Immature natural killer cell (primary cell): ENCODE measurements around the gene MARCOL. TPM values are rescaled to one million over a fixed set of nuclear protein-coding genes. Genes with fewer than 3 reads are reported as not detected.

Experiments used
- DNase-seq, 3 donors: peaks; one replicate each; pipeline ENCODE4 v3.0.0; 2022; ENCODE audit warnings: mixed read lengths in 1 of 3
- H3K27ac Mint-ChIP-seq, 6 donors: one replicate each; pipeline ENCODE4 v1.8.0; 2020; ENCODE audit warnings: mixed read lengths in 6 of 6, mild to moderate bottlenecking in 5 of 6, inconsistent platforms in 4 of 6, moderate library complexity in 3 of 6
- H3K27me3 Mint-ChIP-seq, 3 donors: one replicate each; pipeline ENCODE4 v1.8.0; 2020 to 2021; ENCODE audit warnings: low read depth in 3 of 3, mild to moderate bottlenecking in 3 of 3, mixed read lengths in 3 of 3, moderate library complexity in 3 of 3, inconsistent platforms in 1 of 3
- H3K36me3 Mint-ChIP-seq, 3 donors: one replicate each; pipeline ENCODE4 v1.8.0; 2020; ENCODE audit warnings: mixed read lengths in 3 of 3, inconsistent platforms in 2 of 3, mild to moderate bottlenecking in 2 of 3
- H3K4me1 Mint-ChIP-seq, 2 donors: one replicate each; pipeline ENCODE4 v1.8.0; 2020; ENCODE audit warnings: inconsistent platforms in 2 of 2, mild to moderate bottlenecking in 2 of 2, mixed read lengths in 2 of 2, moderate library complexity in 1 of 2
- H3K4me3 Mint-ChIP-seq, 5 donors: one replicate each; pipeline ENCODE4 v1.8.0; 2020; ENCODE audit warnings: mild to moderate bottlenecking in 5 of 5, mixed read lengths in 5 of 5, inconsistent platforms in 3 of 5, moderate library complexity in 3 of 5
- H3K9me3 Mint-ChIP-seq, 6 donors: one replicate each; pipeline ENCODE4 v1.8.0; 2020; ENCODE audit warnings: mild to moderate bottlenecking in 6 of 6, mixed read lengths in 6 of 6, inconsistent platforms in 4 of 6, moderate library complexity in 3 of 6
- polyA plus RNA-seq, 3 donors: library from polyadenylated mRNA; unstranded; fragments of 300-500 nt; fragmentation: Illumina TruSeq; gene quantifications; one replicate each; pipeline ENCODE4 v1.2.3, GENCODE V29; 2021

Gene MARCOL, protein sequence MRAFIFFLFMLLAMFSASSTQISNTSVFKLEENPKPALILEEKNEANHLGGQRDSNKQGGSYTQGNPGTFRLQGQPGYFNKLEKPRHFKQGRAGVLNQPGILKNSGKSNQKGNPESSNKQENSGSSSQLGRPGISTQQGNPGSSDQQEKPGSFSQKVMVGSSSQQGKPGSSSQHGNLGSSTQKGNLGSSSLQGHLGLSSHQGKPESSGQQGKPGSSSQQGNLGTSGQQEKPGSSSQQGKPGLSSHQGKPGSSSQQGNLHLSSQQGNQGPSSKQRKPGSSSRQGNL
- not detected for polyA plus RNA-seq

DNA sequence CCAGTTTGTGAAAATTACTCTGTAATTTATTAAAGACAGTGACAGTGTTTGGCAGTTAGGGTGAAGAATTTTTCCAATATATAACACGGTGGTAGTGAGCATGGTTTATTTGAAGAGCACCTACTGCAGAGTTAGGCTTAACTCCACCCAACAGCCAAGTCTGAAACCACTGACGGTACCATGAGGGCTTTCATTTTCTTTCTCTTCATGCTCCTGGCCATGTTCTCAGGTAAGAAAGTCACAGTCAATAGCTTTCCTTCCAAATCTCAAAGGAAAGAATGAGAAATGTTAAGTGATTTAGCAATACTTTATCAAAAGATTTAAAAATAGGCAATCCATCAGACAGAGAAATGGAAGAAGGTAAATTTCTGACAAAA is at the start of gene MARCOL:
MARCOL (plus strand) TSS at position 108 of the 377 bp plus-strand sequence; CDS start at position 181, 73 bp downstream.
- H3K27ac Mint-ChIP-seq = no peak within 1 kb of the TSS
- DNase-seq = no peak
- peaks cover 0 to 4% (median 0%) of the 10 kb centered on the region in 6 donors for H3K9me3 Mint-ChIP-seq
- no peak within 1 kb of the TSS for H3K4me3 Mint-ChIP-seq
- H3K4me1 Mint-ChIP-seq = no peaks in the 10 kb centered on the region
- H3K27me3 Mint-ChIP-seq = no peaks in the 10 kb centered on the region
- no peaks in the 10 kb centered on the region for H3K36me3 Mint-ChIP-seq

DNA sequence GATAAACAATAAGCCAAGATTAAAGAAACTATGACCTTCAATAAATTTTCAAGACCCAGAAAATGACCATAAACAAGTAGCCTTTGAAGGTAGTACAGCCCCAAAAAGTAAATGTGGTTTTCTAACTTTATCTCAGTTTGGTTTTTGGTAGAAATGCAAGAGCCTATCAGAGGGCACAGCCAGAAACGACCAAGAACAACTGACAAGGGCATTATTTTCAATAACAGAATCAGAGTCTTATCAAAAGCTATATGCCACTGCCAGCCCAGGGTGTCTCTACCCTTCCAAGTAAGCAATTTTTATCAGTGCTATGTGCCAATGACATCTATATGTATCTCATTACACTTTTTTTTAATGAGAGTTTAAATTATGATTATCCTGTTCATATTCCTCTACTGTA is 47.3 kb upstream of the MARCOL start:
- Mint-ChIP-seq H3K36me3 (no peaks in the 10 kb centered on the region), H3K4me1 (no peaks in the 10 kb centered on the region), H3K27ac (no peak overlapping the region), H3K9me3 (no peaks in the 10 kb centered on the region), H3K4me3 (no peak overlapping the region), H3K27me3 (peaks cover 0 to 3% (median 2%) of the 10 kb centered on the region in 3 donors)
- DNase-seq = no peak

DNA sequence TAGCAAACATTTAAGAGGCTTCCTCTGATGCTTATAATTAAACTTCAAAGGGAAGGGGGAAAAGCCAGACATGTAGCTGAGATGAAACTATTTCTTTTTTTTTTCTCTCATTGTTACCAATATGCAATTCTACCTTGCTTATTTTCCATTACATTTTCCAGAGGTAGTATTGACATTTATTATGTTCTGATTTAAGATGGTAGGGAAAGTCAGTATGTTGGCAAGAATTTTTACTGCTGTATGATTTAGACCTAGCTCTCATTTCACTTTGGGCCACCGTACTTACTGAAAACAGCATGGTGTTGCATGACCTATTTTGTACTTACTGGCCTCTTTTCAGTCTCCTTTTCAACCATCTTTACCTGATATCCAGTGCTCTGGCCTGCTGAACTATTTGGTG is 45.1 kb upstream of the MARCOL start:
- H3K4me1 Mint-ChIP-seq = no peaks in the 10 kb centered on the region
- H3K36me3 Mint-ChIP-seq = no peaks in the 10 kb centered on the region
- no peaks in the 10 kb centered on the region for H3K9me3 Mint-ChIP-seq
- H3K4me3 Mint-ChIP-seq = no peak overlapping the region
- DNase-seq = no peak
- peaks cover 0 to 3% (median 2%) of the 10 kb centered on the region in 3 donors for H3K27me3 Mint-ChIP-seq
- H3K27ac Mint-ChIP-seq = no peak overlapping the region

DNA sequence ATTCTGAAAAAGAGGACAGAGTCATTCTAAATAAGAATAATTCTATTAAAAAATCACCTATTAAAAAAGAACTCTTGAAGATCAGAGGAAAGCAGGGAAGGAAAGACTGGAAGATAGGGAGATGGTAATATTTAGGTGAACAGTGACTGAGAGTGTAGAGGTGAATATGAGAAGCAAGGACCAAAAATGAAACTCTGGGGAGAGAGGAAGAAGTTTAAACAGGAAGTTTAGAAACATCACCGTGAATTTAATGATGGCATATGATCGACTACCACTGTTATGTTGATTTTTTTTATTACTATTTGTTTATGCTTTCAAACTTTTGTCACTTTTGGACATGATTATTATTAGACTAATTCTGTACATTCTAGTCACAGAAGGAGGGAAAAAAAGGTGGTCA is 37.2 kb upstream of the MARCOL start:
- Mint-ChIP-seq H3K4me1 (no peaks in the 10 kb centered on the region), H3K27me3 (peaks cover 0 to 3% (median 0%) of the 10 kb centered on the region in 3 donors), H3K4me3 (no peak overlapping the region), H3K36me3 (no peaks in the 10 kb centered on the region), H3K27ac (no peak overlapping the region), H3K9me3 (no peaks in the 10 kb centered on the region)
- DNase-seq = no peak

DNA sequence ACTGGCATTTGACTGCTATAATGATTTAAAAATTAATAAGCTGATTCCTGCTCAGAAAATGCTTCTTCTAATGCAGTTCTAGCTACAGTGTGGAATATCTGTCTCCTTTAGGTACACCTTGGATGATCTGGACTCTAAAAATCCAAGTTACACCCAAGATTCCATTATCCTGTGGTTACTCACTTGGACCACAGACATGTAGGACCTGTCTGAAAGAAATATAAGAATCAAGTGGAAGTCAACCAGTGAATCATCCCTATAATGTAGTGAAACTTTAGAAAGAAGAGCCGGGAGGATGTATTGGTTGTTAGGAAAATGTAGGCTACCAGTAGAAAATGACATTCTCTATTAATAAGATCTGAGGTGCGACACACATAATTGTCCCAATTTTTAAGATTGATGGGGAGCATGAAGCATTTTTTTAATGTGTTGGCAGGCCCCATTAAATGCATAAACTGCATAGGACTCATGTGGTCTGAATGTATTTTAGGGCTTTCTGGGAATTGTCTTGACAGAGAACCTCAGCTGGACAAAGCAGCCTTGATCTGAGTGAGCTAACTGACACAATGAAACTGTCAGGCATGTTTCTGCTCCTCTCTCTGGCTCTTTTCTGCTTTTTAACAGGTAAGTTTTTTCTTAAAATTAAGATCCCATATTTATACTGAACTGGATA is 35.7 kb upstream of the MARCOL start, which contains the start of gene SPINK6:
SPINK6 (plus strand) TSS at position 512 of the 673 bp plus-strand sequence; CDS start at position 567, 55 bp downstream.
- Mint-ChIP-seq H3K27ac (no peak within 1 kb of the TSS), H3K9me3 (peaks cover 0 to 2% (median 0%) of the 10 kb centered on the region in 6 donors), H3K4me3 (no peak within 1 kb of the TSS), H3K4me1 (no peaks in the 10 kb centered on the region), H3K27me3 (peaks cover 0 to 3% (median 0%) of the 10 kb centered on the region in 3 donors), H3K36me3 (no peaks in the 10 kb centered on the region)
- DNase-seq = no peak

DNA sequence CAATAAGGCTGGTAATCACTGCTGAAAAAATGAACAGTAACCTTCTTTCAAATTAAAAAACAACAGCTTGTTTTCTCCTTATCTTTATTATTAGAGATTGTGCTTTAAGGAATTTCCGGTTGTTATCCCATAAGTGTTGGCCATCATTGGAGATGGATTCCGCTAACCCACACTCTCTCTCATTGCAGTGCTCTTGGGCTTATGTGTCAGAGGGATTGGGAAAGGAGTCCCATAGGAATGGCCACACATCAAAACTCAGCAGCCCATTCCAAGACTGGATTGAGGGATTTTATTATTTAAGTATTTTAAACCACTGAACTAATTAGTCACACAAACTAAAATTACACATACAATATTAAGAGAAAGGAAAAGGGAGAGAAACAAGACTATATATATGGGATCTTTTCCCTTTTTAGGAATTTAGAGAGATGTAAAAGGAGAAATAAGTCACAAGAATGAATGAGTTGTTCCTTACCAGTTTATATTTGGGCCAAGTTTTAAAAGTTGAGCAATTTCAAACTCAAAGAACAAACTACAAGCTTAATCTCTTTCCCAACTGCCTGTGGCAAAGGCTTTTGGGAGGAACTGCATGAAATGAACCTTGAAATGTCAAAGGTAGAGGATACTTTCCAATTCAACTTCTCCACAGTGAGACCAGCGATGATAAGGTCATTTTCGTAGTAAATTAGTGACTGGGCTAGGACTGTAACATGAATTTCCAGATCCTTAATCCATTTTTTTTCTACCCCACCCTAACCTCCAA is 33.1 kb upstream of the MARCOL start:
- peaks cover 0 to 2% (median 0%) of the 10 kb centered on the region in 6 donors for H3K9me3 Mint-ChIP-seq
- DNase-seq = no peak
- H3K36me3 Mint-ChIP-seq = no peaks in the 10 kb centered on the region
- no peak overlapping the region for H3K27ac Mint-ChIP-seq
- no peak overlapping the region for H3K4me3 Mint-ChIP-seq
- peaks cover 0 to 3% (median 3%) of the 10 kb centered on the region in 3 donors for H3K27me3 Mint-ChIP-seq
- H3K4me1 Mint-ChIP-seq = no peaks in the 10 kb centered on the region

DNA sequence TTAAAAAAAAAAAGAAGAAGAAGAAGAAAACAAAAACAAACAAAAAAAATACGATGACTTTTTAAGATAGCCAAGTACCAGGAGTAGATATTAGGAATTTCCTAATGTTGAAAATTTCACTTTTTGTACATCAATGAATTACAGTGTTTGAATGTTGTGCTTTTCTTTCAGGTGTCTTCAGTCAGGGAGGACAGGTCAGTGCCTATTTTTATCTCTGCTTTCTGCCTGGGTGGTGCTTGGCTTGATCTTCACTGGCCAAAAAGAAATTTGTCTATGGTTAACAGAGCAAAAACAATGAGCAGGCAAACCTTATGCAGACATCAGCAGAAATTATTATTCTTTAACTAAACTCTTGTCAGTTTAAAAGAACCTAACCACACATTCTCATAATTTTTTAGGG is 32.5 kb upstream of the MARCOL start:
- Mint-ChIP-seq H3K4me3 (no peak overlapping the region), H3K9me3 (peaks cover 0 to 2% (median 0%) of the 10 kb centered on the region in 6 donors), H3K4me1 (no peaks in the 10 kb centered on the region), H3K27me3 (peaks cover 0 to 3% (median 3%) of the 10 kb centered on the region in 3 donors), H3K27ac (no peak overlapping the region), H3K36me3 (no peaks in the 10 kb centered on the region)
- no peak for DNase-seq

DNA sequence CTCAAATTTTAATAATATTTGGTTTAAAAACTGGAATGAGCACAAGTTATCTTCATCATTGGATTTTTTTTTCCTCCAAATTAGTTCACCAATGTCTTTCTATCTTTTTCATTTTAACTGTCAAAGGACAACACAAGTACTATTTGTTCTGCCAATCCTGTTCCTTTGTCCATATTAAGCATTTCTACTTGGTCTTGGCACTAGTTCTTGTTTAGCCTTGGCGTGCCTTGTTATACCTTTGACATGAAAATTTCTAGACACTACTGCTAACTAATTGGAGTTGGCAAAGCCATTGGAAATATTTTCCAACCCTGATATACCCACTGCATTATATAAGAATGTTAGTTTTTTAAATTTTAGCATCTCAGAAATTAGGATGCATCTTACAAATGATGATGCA is 31.7 kb upstream of the MARCOL start:
- no peaks in the 10 kb centered on the region for H3K4me1 Mint-ChIP-seq
- no peaks in the 10 kb centered on the region for H3K36me3 Mint-ChIP-seq
- DNase-seq = no peak
- peaks cover 0 to 2% (median 0%) of the 10 kb centered on the region in 6 donors for H3K9me3 Mint-ChIP-seq
- H3K4me3 Mint-ChIP-seq = no peak overlapping the region
- peaks cover 0 to 3% (median under 1%) of the 10 kb centered on the region in 3 donors for H3K27me3 Mint-ChIP-seq
- H3K27ac Mint-ChIP-seq = no peak overlapping the region

DNA sequence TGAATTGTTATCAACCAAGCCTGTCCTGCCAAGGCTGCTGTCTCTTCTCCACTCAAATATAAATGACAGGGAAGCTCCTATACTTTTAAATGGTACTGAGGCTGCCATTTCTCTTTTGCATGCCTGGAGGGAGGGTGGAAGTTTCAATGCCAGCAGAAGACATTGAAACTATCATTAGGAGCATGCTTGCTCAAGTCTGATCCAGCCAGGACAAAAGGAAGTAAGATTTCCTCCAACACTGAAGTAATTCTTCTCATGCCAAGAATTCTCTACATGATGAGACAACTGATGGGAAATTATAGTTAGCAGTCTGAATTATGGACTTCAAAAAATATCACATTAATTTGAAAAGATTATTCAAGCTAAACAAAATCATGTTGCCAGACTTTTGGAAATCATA is 30.1 kb upstream of the MARCOL start:
- Mint-ChIP-seq H3K9me3 (peaks cover 0 to 2% (median 0%) of the 10 kb centered on the region in 6 donors), H3K4me1 (no peaks in the 10 kb centered on the region), H3K27ac (no peak overlapping the region), H3K36me3 (no peaks in the 10 kb centered on the region), H3K4me3 (no peak overlapping the region), H3K27me3 (peaks cover 0 to 3% (median 2%) of the 10 kb centered on the region in 3 donors)
- no peak for DNase-seq

DNA sequence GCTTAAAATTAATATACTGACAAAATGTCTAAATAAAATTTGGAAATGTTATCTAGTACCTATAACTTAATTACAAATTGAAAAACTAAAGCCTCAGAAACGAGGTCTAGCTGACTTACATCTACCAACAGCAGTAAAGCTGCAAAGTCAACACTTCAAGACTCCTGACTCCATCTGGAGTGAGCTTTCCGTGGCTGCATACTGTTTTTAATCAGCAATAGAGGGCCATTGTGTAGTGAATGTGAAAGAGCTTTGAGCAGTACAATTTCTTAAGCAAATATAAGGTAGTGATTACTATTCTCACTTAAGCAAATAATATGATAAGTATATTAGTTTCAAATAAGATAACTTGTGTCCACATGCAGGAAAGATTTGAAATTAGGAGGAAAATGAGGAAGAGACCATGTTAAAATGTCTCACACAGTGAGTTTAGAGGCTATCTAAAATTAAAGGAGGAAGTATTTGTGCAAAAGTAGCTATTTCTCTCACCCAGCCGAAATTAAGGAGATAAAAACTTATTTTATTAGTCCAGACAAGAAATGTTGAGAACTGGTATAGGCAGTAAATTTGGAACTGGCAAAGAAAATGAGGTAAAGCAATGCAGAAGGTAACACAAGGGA is 29.1 kb upstream of the MARCOL start:
- no peak overlapping the region for H3K27ac Mint-ChIP-seq
- no peak for DNase-seq
- H3K4me3 Mint-ChIP-seq = no peak overlapping the region
- peaks cover 0 to 2% (median 0%) of the 10 kb centered on the region in 6 donors for H3K9me3 Mint-ChIP-seq
- H3K27me3 Mint-ChIP-seq = peaks cover 0 to 3% (median 2%) of the 10 kb centered on the region in 3 donors
- no peaks in the 10 kb centered on the region for H3K36me3 Mint-ChIP-seq
- H3K4me1 Mint-ChIP-seq = no peaks in the 10 kb centered on the region

DNA sequence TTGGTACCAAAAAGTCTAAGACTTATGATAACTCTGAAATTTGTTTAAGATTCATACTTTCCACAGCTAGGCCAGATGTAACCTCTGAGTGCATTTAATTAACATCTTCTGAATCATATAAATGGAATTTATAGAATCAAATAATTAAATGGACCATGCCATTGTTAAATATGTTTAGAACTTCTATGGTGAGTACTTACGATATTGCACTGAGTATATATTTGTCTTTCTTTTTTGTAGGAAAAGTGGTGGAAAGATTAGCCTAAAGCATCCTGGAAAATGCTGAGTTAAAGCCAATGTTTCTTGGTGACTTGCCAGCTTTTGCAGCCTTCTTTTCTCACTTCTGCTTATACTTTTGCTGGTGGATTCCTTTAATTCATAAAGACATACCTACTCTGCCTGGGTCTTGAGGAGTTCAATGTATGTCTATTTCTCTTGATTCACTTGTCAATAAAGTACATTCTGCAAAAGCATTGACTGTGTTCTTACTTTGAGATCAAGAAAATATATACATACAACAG is 23.6 kb upstream of the MARCOL start:
- Mint-ChIP-seq H3K4me1 (no peaks in the 10 kb centered on the region), H3K36me3 (no peaks in the 10 kb centered on the region), H3K9me3 (peaks cover 0 to 5% (median 2%) of the 10 kb centered on the region in 6 donors), H3K27me3 (peaks cover 3 to 4% (median 4%) of the 10 kb centered on the region in 3 donors), H3K27ac (no peak overlapping the region), H3K4me3 (no peak overlapping the region)
- no peak for DNase-seq

DNA sequence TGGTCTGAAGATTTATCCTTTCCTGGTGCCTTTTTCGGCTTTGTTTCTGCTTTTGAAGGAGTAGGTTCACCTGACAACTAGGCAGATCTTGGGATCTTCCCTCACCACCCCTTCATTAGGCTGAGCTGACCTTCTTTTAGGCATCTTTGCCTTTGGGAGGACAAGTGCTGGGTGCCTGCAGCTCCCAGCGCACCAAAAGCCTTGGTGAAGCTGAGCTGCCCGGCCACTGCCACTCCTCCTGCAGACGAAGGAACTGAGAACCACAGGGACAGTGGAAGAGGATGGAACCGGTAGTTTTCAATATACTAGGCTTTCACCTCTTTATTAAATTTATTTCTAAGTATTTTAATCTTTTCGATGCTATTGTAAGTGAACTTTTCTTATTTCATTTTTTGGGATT is 16.8 kb upstream of the MARCOL start:
- no peak overlapping the region for H3K27ac Mint-ChIP-seq
- H3K27me3 Mint-ChIP-seq = peaks cover 1 to 4% (median 2%) of the 10 kb centered on the region in 3 donors
- H3K4me3 Mint-ChIP-seq = no peak overlapping the region
- H3K4me1 Mint-ChIP-seq = no peaks in the 10 kb centered on the region
- peaks cover 0 to 8% (median 4%) of the 10 kb centered on the region in 6 donors for H3K9me3 Mint-ChIP-seq
- no peaks in the 10 kb centered on the region for H3K36me3 Mint-ChIP-seq
- no peak for DNase-seq

DNA sequence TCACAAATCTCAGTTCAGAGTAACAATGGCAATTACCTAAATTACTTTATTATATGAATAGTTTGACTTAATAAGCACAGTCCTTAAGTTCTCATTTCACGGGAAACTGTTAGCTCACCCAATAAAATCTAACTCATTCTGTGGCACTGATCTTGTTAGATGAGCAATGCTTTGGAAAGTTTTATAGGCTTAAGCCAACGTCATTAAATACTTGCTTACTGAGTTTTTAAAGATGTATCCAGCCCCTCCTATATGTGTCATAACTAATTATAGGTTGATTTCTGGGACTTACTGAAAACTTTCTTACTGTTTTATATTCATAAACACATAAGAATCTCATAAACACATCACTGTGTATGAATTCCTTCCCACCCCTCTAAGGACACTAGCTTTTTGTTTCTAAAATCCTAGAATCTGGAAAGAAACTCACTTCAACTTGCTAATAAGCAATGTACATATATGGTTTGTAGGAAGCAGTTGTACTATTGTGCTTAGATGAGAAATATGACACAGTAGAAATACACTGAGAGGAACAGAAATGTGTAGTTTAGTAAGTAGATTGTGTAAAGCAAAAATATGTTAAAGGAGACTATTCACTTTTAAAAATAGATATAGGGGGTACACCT is 14.1 kb upstream of the MARCOL start:
- no peak overlapping the region for H3K4me3 Mint-ChIP-seq
- no peak overlapping the region for H3K27ac Mint-ChIP-seq
- DNase-seq = no peak
- H3K4me1 Mint-ChIP-seq = no peaks in the 10 kb centered on the region
- peaks cover 0 to 8% (median 2%) of the 10 kb centered on the region in 6 donors for H3K9me3 Mint-ChIP-seq
- no peaks in the 10 kb centered on the region for H3K36me3 Mint-ChIP-seq
- peaks cover 0 to 4% (median 3%) of the 10 kb centered on the region in 3 donors for H3K27me3 Mint-ChIP-seq
